SK-N-MC (cell line): ENCODE measurements around the gene ASRGL1.

Experiments used
- EZH2 ChIP-seq: fragments of 200-600 bp; sonication (generic); IDR thresholded peaks from one replicate; pipeline ENCODE4 v1.6.1; 2017; ENCODE audit warnings: antibody characterized with exemption
- POLR2AphosphoS5 ChIP-seq: IDR thresholded peaks from 2 replicates; pipeline ENCODE4 v1.6.1; 2012; ENCODE audit warnings: mild to moderate bottlenecking, low read depth, low read length, borderline replicate concordance

- TF ChIP-seq EZH2 (no peak), POLR2AphosphoS5 (no peak)
Observed at GRCh38 chr11:62352355-62353336, 15.4 kb downstream of the ASRGL1 start.
